ENCODE data around the gene THSD7A.

THSD7A gene

DNA sequence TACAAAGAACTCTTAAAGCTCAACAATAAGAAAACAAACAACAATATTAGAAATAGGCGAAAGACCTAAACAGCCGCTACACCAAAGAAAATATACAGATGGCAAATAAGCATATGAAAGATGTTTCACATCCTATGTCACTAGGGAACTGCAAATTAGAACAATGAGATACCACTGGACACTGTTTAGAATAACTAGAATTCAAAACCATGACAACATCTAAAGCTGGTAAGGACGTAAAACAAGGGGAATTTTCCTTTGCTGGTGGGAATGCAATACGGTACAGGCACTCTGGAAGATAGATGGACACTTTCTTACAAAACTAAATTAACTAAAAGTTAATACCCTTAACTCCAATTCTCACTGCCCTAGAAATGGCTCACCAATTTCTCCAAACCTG is 44.5 kb downstream of the THSD7A start:
- Histone ChIP-seq H3K27me3 (replicated peaks; ENCODE audit: control insufficient read depth, insufficient read depth, low read length) (no peaks in the 10 kb centered on the region), H3K4me3 (replicated peaks; ENCODE audit: low read depth, low read length) (no peak overlapping the region)
- no peak for TF ChIP-seq CTCF (IDR thresholded peaks at IDR 0.05; ENCODE audit: insufficient read depth, low read length, poor library complexity, severe bottlenecking)

DNA sequence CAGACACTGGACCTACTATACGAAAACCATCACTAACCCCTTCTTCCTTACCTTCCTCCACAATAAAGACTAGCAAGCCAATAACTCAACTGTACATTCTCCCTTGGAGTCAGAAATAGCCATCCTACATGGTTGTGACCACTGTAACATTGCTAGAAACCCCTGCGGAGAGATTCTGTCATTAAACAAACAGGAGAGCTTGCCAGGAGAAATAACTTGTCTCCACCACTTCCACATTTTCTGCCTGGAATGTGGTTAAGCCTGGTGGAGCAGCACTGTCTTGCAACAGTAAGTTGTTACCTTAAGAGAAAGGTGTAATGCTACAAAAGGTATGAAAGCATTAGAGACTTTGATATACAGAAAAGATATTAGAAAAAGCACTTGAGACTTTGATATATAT is 45.8 kb downstream of the THSD7A start:
- H3K36me3 ChIP-seq (ENCODE audit: control insufficient read depth, insufficient read depth, low read length) = no peaks in the 10 kb centered on the region
- no peaks in the 10 kb centered on the region for H3K27me3 ChIP-seq (replicated peaks; ENCODE audit: control insufficient read depth, insufficient read depth, low read length)
- no peak overlapping the region for H3K4me3 ChIP-seq (replicated peaks; ENCODE audit: low read depth, low read length)
- DNase-seq (ENCODE audit: extremely low read depth, insufficient read length) = no peak
- no peak for TF ChIP-seq CTCF (IDR thresholded peaks at IDR 0.05; ENCODE audit: insufficient read depth, low read length, poor library complexity, severe bottlenecking)

More for the DNA sequence above, 44.5 kb downstream of the THSD7A start:
- DNase-seq (ENCODE audit: extremely low read depth, insufficient read length) = no peak
- H3K36me3 ChIP-seq (ENCODE audit: control insufficient read depth, insufficient read depth, low read length) = no peaks in the 10 kb centered on the region

DNA sequence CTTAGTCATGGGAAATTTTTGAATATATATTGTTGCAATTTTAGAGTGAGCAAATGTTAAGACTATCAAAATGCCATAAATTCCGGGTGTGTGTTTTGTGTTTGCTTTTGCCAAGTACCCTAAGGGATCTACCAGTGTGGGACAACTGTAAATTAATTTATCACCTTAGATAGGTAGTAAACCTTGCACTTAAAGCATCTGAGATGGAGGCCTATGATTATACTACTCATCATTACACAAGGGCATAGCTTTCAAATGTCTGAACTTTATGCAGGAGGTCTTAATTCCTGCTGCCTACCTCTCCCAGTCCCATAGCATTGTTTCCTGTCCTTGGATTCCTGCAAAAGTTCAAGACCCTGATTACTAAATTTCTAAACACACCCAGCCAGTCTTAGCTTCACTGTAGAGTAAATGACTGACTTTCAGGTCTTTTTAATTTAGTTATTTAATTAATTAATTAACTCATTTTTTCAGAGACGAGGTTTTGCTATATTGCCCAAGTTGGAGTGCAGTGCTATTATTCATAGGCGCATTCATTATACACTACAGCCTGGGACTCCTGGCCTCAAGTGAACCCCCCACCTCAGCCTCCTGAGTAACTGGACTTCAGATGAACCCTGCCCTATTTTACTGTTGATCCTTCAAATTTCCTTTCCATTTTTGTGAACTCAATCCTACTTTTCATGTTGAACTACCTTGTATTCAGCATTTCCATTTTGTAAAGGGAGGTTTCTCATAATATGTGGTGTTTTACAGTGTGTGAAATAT is 47.0 kb downstream of the THSD7A start:
- no peak for DNase-seq (ENCODE audit: extremely low read depth, insufficient read length)
- no peaks in the 10 kb centered on the region for H3K27me3 ChIP-seq (replicated peaks; ENCODE audit: control insufficient read depth, insufficient read depth, low read length)
- no peak for TF ChIP-seq CTCF (IDR thresholded peaks at IDR 0.05; ENCODE audit: insufficient read depth, low read length, poor library complexity, severe bottlenecking)
- H3K36me3 ChIP-seq (ENCODE audit: control insufficient read depth, insufficient read depth, low read length) = no peaks in the 10 kb centered on the region
- no peak overlapping the region for H3K4me3 ChIP-seq (replicated peaks; ENCODE audit: low read depth, low read length)

DNA sequence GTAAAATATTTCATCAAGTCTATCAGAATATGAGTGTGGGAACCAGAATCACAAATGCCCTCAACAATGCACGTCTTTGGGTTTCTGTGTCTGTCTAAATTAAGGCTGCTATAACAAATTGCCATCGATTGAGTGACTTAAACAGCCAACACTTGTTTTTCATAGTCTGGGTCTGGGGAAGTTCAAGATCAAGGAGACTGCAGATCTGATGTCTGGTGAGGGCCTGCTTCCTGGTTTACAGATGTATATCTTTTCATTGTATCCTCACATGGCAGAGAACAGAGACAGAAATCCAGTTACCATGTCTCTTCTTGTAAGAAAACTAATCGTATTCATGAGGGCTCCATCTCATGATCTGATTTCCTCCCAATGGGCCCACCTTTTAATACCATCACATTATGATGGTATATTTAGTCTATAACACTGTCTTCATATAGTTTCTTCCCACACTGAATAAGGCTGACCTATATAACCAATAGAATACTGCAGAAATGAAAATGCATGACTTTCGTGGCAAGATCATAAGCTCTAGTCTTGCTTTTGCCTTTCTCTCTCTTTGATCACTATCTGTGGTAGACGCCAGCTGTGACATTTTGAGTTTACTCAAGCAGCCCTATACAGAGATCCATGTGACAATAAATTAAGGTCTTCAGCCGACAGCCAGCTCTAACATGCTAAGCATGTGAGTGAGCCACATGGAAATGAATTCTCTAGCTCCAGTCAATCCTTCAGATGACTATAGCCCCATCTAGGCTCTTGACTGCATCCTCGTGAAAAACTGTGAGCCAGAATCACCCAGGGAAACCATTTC is 51.9 kb downstream of the THSD7A start:
- DNase-seq (ENCODE audit: extremely low read depth, insufficient read length) = no peak
- TF ChIP-seq CTCF (IDR thresholded peaks at IDR 0.05; ENCODE audit: insufficient read depth, low read length, poor library complexity, severe bottlenecking) = no peak
- Histone ChIP-seq H3K4me3 (replicated peaks; ENCODE audit: low read depth, low read length) (no peak overlapping the region), H3K36me3 (ENCODE audit: control insufficient read depth, insufficient read depth, low read length) (no peaks in the 10 kb centered on the region), H3K27me3 (replicated peaks; ENCODE audit: control insufficient read depth, insufficient read depth, low read length) (no peaks in the 10 kb centered on the region)

DNA sequence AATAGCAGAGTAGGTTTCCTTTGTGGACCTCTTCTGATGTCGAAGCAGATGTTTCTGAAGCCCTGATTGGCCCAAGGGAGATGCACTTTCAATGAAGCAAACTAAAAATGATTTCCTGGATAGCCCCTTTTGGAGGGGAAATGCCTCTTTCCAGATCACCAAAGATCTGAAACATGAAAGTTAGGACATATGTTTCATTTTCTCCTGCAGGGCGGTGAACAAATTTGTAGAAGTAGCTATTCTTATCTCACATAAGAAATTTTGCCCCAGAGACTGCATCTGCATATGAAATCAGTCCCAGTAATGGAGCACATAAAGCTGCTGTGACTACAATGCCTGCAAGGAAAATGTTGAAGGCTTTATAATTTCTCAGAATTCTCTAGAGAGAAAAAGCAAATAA is 56.0 kb downstream of the THSD7A start:
- no peak overlapping the region for H3K4me3 ChIP-seq (replicated peaks; ENCODE audit: low read depth, low read length)
- TF ChIP-seq CTCF (IDR thresholded peaks at IDR 0.05; ENCODE audit: insufficient read depth, low read length, poor library complexity, severe bottlenecking) = no peak
- no peaks in the 10 kb centered on the region for H3K27me3 ChIP-seq (replicated peaks; ENCODE audit: control insufficient read depth, insufficient read depth, low read length)
- no peaks in the 10 kb centered on the region for H3K36me3 ChIP-seq (ENCODE audit: control insufficient read depth, insufficient read depth, low read length)
- no peak for DNase-seq (ENCODE audit: extremely low read depth, insufficient read length)

Data from GM06990 (cell line).